GM23248 (cell line): ENCODE measurements around the gene VPS13D.

ENCODE experiments used
- EZH2 ChIP-seq: fragments of 200-600 bp; sonication (generic); IDR thresholded peaks from 2 replicates; pipeline ENCODE4 v1.6.1; 2018; ENCODE audit warnings: antibody characterized with exemption, mild to moderate bottlenecking; ENCODE audit not compliant: insufficient read depth, poor library complexity, severe bottlenecking
- EZH2phosphoT487 ChIP-seq: fragments of 200-600 bp; sonication (generic); IDR thresholded peaks from 2 replicates; pipeline ENCODE4 v1.6.1; 2018; ENCODE audit warnings: antibody characterized with exemption, moderate library complexity, mild to moderate bottlenecking, low read depth; ENCODE audit not compliant: insufficient read depth

DNA sequence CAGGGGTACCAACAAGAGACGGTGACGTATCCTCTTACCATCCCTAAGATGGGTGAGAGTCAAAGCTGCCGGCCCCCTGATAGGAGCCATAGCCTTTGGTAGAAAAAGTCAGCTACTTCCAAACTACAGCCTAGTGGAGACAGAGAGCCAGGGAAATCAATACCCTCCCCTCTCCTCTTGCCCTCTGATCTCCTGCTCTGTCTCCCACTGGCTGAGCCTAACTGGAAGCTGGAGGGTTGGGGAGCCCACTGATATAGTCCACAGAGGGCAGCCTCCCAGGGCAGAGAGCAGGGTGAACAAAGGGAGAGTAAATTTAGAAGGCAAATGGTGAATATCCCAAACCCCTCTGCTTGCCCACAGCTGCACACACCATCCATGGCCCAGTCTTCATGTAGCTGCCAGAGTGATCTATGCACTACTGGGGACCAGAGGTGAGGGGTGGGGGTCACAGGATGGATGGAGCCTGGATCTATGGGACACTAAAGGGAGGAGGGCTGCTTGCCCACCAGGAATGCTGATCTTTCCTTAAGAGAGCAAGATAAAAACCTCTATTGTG, 308.2 kb downstream of the VPS13D start:
- TF ChIP-seq EZH2 (no peak), EZH2phosphoT487 (no peak)
